ENCODE data around the gene SENP8.

The SENP8 gene

DNA sequence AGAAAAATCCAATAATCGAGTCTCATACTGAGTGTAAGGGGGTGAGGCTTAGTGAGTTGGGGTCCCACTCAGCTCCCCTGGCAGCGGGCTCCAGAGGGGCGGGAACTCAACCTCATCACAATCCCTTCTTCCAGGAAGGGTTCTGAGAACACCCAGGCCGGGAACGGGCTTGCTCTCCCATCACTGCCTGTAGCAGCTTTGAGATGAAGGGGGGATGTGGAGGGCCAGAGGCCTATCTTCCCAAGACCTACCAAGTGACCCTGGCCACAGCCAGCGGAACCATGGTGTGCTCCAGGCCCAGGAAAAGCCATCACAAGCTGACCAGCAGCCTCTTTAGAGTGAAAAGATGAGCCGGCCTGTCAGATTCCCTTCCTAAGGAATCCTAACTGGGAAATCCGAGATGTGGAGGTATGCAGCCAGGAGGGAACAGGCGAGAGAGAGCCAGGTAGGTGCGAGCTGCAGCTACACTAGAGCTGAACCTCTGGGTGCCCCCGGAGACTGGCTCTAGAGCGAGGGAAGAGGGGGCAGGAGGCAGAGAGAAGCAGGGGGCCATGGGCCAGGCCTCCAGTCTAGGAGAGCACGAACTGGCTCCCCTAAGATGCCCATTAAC, 60.9 kb downstream of the SENP8 start:
- no peak for DNase-seq

DNA sequence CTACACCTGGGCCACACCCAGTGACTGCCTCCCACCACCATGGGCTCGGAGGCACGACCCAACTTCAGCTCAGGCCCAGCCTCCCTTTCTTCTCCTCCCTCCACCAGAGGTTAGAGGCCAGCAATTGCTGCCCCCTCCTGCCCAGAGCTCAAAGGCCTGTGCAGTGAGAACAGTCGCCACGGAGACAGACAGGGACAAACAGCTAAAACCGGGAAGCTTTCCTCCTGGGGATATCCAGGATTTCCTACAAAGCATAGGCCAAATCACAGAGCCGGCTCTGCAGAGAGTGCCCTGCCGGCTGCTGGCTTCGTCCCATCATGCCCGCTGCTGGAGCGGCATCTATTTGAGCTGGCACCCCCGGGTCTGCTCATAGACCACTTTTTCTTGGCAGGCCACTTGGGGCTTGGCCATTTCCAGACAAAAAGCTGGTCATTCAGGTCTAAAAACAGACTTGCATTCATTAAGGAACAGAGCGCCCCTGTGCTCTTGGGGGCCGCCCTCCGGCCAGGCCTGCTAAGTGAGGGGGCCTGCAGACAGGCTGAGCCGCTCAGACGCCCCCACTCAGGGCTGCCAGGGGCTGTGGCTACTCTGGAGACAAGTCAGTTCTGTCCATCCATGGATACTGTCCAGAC, 61.9 kb downstream of the SENP8 start:
- DNase-seq: no peak

DNA sequence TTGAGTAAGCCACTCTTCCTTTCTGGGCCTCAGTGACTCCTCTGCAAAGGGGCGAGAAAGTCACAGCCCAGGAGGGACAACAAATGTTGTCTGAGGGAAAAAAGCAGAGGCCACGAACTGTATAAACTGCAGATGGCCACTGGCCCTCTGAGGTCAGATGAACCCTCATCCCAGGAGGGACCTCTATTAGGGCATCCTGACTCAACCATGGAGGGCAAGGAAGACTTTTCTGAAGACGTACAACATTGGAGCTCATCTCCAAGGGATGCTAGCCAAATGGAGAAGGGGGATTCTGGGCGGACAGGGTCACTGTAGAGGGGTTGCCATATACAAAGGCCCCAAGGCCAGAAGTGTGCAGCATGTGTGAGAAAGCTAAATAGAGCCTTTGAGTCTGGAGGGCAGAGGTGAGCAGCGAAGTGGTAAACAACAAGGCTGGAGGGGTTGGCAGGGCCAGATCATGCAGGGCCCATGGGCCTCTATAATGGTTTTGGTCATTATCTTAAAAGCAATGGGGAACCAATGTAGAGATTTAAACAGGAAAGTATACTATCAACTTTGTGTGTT, 62.6 kb downstream of the SENP8 start:
- no peak for DNase-seq

DNA sequence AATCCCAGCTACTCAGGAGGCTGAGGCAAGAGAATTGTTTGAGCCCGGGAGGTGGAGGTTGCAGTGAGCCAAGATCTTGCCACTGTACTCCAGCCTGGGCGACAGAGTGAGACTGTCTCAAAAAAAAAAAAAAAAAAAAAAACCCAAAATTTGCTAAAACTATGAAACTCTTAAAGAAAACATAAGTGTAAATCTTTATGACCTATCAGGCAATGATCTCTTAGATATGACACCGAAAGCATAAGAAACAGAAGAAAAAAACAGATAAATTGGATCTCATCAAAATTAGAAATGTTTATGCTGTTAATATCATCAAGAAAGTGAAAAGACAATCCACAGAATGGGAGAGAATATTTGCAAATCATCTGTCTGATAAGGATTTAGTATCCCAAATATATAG, 64.0 kb downstream of the SENP8 start:
- no peak for DNase-seq

DNA sequence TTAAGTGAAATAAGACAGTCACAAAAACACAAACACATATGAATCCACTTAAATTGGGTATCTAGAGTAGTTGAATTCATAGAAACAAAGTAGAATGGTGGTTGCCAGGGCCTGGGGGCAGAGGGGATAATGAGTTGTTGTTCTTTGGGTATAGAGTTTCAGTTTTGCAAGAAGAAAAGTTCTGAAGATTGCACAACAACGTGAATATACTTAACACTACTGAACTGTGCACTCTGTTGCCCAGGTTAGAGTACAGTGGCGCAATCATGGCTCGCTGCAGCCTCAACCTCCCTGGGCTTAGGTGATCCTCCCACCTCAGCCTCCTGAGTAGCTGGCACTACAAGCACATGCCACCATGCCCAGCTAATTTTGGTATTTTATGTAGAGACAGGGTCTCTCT, 64.5 kb downstream of the SENP8 start:
- no peak for DNase-seq

DNA sequence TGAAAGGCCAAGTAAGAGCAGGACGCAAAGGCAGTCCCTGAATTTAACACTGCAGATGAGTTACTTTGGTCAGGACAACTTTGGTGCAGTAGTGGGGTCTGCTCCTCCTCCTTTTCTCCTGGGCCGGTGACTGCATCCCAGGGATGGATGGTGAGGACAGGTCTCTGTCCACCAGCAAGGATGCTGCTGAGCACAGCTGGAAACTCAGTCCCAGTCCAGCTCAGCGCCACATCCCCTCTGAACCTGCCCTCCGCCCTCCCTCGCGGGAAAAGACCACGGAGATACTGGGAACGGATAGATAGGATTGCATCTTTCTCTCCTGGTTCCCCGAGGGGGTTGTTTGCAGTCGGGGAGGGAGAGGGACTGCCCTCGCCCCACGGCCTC, 65.6 kb downstream of the SENP8 start:
- DNase-seq: no peak

DNA sequence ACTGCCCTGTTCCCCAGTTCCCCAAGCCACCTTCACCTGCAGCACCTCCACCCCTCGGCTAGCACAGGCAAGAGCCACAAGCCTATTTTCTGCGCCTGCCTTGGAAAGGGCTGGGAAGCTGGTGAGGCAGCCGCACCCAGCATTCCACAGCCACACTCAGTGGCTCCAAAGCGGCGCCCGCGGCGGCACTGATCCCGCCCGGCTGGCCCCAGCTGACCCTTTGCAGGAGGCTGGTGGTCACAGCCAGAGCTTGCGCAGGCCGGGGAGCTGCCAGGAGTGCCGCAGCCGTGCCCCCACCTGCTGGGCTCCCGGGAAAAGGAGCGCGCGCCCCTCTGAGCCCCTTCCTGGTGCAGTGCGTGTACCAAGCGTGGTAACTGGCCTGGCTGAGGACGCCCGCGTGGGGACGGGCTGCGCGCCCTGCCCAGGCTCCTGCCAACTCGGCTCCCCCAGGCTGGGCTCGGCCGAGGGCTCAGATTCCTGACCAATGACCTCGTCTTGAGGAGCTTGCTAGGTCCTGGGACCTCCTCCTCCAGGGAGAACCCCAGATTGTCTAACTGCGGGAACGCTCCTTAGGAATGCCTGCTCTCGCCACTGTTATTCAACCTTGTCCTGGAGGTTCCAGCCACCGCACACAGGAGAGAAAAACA, 66.1 kb downstream of the SENP8 start:
- DNase-seq: no peak

DNA sequence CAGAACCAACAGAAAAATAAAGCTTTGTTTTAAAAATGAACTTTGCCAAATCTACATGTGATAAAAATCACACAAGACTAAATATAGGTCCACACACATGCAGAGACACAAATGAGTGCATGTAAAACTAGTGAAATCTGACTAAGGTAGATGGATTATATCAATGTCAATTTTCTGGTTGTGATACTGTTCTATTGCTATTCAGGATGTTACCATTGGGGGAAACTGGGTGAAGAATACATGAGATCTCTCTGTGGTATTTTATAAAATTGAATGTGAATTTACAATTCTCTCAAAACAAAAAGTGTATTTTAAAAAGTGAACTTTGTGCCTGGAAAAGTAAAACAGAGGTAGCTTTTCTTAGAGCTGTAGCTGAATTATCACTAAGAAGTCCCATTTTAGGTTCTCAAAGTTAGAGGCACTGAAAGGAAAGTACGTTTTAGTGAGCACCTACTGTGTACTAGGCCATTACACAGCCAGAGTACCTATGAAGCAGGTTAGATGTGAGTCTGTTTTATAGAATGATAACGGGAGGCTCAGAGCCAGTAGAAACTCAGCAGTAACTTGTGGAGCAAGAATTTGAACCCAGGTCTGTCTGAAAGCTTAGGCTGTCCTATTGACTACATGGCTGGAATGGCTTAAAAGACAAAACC, 71.2 kb downstream of the SENP8 start:
- DNase-seq: no peak

DNA sequence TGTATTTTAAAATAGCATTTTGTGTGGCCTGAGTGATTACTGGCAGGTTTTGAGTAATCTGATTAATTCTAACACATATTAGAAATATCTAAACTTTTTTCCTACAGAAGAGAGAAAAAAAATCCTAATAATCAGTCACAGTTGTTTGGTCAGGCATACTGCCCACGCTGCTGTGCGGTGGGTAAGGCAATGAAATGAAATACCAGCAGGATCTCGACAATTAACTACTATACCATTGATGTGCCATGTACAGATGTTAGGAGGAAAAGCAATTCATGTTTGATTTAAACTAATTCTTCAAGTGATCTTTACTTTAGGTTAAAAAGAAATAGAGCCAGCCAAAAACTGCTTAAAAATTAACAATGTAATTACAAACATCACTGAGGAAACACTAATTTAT, 74.2 kb downstream of the SENP8 start:
- DNase-seq: no peak
